Measurements from ENCODE around the gene GPR132. TPM values are rescaled to one million over a fixed set of nuclear protein-coding genes. Genes with fewer than 3 reads are reported as not detected.

GPR132 gene
- total and polyA plus RNA-seq, 2 donors (not counting 1 experiment from before 2014, with no cell fraction given): 38.6 to 54.5 TPM

DNA sequence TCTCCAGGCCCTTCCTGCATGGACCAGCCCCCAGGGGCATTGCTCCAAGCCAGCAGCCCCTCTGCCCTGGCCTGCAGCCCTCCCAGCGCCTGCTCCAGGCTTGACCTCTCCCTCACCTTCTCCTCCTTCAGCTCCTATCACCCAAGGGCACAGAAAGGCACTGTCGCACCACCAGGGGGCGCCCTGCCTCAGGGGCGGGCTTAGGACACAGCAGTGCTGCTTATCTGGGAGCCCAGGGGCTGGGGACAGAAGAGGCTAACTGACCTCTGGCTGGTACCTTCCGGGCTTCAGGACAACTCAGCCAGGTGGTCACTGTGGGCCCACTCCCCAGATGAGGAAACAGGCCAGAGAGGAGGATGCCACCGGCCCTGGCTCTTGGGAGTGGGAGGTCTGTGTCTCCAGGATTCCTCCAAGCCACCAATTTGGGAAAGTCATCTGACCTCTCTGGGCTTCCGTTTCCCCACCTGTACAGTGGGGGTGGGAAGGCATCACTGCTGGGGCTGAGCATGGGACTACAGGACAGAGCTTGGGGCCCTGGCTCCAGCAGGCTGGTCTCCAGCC, 25.3 kb upstream of the GPR132 start:
- TF ChIP-seq, protein P1, sequence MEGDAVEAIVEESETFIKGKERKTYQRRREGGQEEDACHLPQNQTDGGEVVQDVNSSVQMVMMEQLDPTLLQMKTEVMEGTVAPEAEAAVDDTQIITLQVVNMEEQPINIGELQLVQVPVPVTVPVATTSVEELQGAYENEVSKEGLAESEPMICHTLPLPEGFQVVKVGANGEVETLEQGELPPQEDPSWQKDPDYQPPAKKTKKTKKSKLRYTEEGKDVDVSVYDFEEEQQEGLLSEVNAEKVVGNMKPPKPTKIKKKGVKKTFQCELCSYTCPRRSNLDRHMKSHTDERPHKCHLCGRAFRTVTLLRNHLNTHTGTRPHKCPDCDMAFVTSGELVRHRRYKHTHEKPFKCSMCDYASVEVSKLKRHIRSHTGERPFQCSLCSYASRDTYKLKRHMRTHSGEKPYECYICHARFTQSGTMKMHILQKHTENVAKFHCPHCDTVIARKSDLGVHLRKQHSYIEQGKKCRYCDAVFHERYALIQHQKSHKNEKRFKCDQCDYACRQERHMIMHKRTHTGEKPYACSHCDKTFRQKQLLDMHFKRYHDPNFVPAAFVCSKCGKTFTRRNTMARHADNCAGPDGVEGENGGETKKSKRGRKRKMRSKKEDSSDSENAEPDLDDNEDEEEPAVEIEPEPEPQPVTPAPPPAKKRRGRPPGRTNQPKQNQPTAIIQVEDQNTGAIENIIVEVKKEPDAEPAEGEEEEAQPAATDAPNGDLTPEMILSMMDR (IDR thresholded peaks at IDR 0.05): peak; percentile 98
- TF ChIP-seq EZH2 (IDR thresholded peaks at IDR 0.05; ENCODE audit: borderline replicate concordance, insufficient read depth, low read depth, low read length, poor library complexity, severe bottlenecking): no peak
- Histone ChIP-seq H2AFZ (ENCODE audit: insufficient read depth, low read depth, low read length, poor library complexity, severe bottlenecking) (no peak overlapping the region), H3K9ac (ENCODE audit: low read length) (no peak overlapping the region), H3K27ac (ENCODE audit: low read length in 2 of 2) (no peak overlapping the region), H3K27me3 (replicated peaks in 1 of 4; ENCODE audit: control extremely low read depth in 1 of 4, control insufficient read depth in 3 of 4, insufficient read depth in 4 of 4, low read length in 3 of 4) (peaks cover 0 to 18% (median 8%) of the 10 kb centered on the region in 4 experiments), H3K4me2 (replicated peaks; ENCODE audit: low read depth, low read length, poor library complexity, severe bottlenecking) (no peak overlapping the region), H3K4me1 (ENCODE audit: control insufficient read depth in 2 of 2, insufficient read depth in 2 of 2, low read length in 2 of 2) (peaks cover 19 to 38% of the 10 kb centered on the region in 2 donors), H3K79me2 (ENCODE audit: control insufficient read depth, insufficient read depth, low read length) (peaks cover 6% of the 10 kb centered on the region), H3K36me3 (replicated peaks in 1 of 2; ENCODE audit: control extremely low read depth in 1 of 2, control insufficient read depth in 1 of 2, extremely low read depth in 1 of 2, insufficient read depth in 2 of 2, low read length in 1 of 2) (no peaks in the 10 kb centered on the region), H3K9me3 (ENCODE audit: control extremely low read depth in 1 of 3, control insufficient read depth in 2 of 3, insufficient read depth in 1 of 3, low read length in 2 of 3) (no peaks in the 10 kb centered on the region), H3K4me3 (ENCODE audit: control extremely low read depth in 1 of 5, extremely low read depth in 1 of 5, insufficient read depth in 1 of 5, low read depth in 2 of 5, low read length in 4 of 5) (no peak overlapping the region), H4K20me1 (ENCODE audit: control insufficient read depth, insufficient read depth, low read length, poor library complexity, severe bottlenecking) (peaks cover 16% of the 10 kb centered on the region)
- Mint-ChIP-seq H3K4me1 (peaks cover 25% of the 10 kb centered on the region), H3K9me3 (ENCODE audit: insufficient read depth) (no peaks in the 10 kb centered on the region), H3K27ac (peak overlapping the region; percentile 69), H3K4me3 (peak overlapping the region; percentile 40), H3K27me3 (peaks cover 10% of the 10 kb centered on the region)
- 17% methylated on average over 7 of the region's 7 CpGs for WGBS (ENCODE audit: insufficient coverage)
- peak; percentile 41 for ATAC-seq (ENCODE audit: low read depth)
- ChIA-PET CTCF (interaction anchor here (0.6 to 8.8 kb wide), 23 partner anchors 10 to 442 kb away, joined by 3 to 192 read pairs (median 4); partner anchors contain the start of gene GPR132), POLR2A (no interaction called here)
- peak; percentile 88 for DNase-seq
- intact Hi-C loops (cut with micrococcal nuclease): loop anchor here (2.0 to 5.0 kb wide), 5 partner anchors 112 to 438 kb away; partner anchors contain the start of gene TEDC1
